HepG2 (cell line): Measurements from ENCODE around the gene LACTBL1.

ENCODE experiments used
- ARHGAP35 ChIP-seq: sonication (generic); formaldehyde crosslinking; IDR thresholded peaks from 2 replicates; pipeline ENCODE4 v1.9.0; 2022; ENCODE audit warnings: mild to moderate bottlenecking, inconsistent platforms, moderate library complexity, missing genetic modification reagents, borderline replicate concordance
- CTCF ChIP-seq: sonication (generic); formaldehyde crosslinking; IDR thresholded peaks from 2 replicates; pipeline ENCODE4 v1.5.0; 2020; ENCODE audit warnings: mild to moderate bottlenecking, missing genetic modification reagents, moderate library complexity
- HNRNPL ChIP-seq: fragments of 200-400 bp; formaldehyde crosslinking; IDR thresholded peaks from 2 replicates; pipeline ENCODE4 v1.6.1; 2017; ENCODE audit warnings: mild to moderate bottlenecking, low read depth, low read length
- NFE2 ChIP-seq: sonication (generic); formaldehyde crosslinking; IDR thresholded peaks from 2 replicates; pipeline ENCODE4 v1.4.0; 2020; ENCODE audit warnings: missing genetic modification reagents
- NFIC ChIP-seq: IDR thresholded peaks from 2 replicates; pipeline ENCODE4 v1.6.1; 2012; ENCODE audit warnings: mild to moderate bottlenecking, low read length, inconsistent platforms
- NR1H2 ChIP-seq: sonication (generic); formaldehyde crosslinking; IDR thresholded peaks from 2 replicates; pipeline ENCODE4 v1.8.1; 2022; ENCODE audit warnings: low read depth, missing genetic modification reagents, borderline replicate concordance
- PCBP1 ChIP-seq: fragments of 200-400 bp; formaldehyde crosslinking; IDR thresholded peaks from 2 replicates; pipeline ENCODE4 v1.6.1; 2017; ENCODE audit warnings: mild to moderate bottlenecking, low read depth, low read length, borderline replicate concordance
- PPARG ChIP-seq: conservative IDR thresholded peaks from 2 replicates; pipeline ENCODE4 v1.6.1; 2016; ENCODE audit warnings: missing biosample characterization, missing genetic modification reagents
- SIN3B ChIP-seq: fragments of 150-350 bp; IDR thresholded peaks from 2 replicates; pipeline ENCODE4 v1.6.1; 2014; ENCODE audit warnings: low read length
- SP1 ChIP-seq, 2 experiments: fragments of 450-650 bp in 1 of 2; sonication (generic) in 1 of 2; formaldehyde crosslinking in 1 of 2; IDR thresholded peaks; 2 replicates each; pipeline versions ENCODE4 v1.4.0 to v1.6.1; 2016 to 2020; ENCODE audit warnings: missing genetic modification reagents in 1 of 2
- TMF1 ChIP-seq: sonication (generic); formaldehyde crosslinking; IDR thresholded peaks from 2 replicates; pipeline ENCODE4 v1.8.1; 2022; ENCODE audit warnings: low read depth, missing genetic modification reagents
- ZNF382 ChIP-seq: sonication (generic); formaldehyde crosslinking; IDR thresholded peaks from 2 replicates; pipeline ENCODE4 v1.5.0; 2020; ENCODE audit warnings: missing genetic modification reagents, mild to moderate bottlenecking, borderline replicate concordance
- ZNF691 ChIP-seq: sonication (generic); formaldehyde crosslinking; IDR thresholded peaks from 2 replicates; pipeline ENCODE4 v1.4.0; 2020; ENCODE audit warnings: missing genetic modification reagents, low read depth, mild to moderate bottlenecking, borderline replicate concordance

- no peak for TF ChIP-seq SIN3B
- no peak for TF ChIP-seq NR1H2 (CRISPR knock-in tag)
- TF ChIP-seq PCBP1, result no peak
- TF ChIP-seq PPARG (CRISPR knock-in tag), result no peak
- no peak for TF ChIP-seq TMF1
- no peak for TF ChIP-seq SP1 (IDR thresholded peaks at IDR 0.05)
- TF ChIP-seq SP1 (CRISPR knock-in tag; IDR thresholded peaks at IDR 0.05), result no peak
- no peak for TF ChIP-seq ARHGAP35 (CRISPR knock-in tag)
- TF ChIP-seq NFE2, result no peak
- TF ChIP-seq ZNF382 (CRISPR knock-in tag), result no peak
- no peak for TF ChIP-seq CTCF (CRISPR knock-in tag)
- no peak for TF ChIP-seq HNRNPL
- no peak for TF ChIP-seq ZNF691 (CRISPR knock-in tag)
- TF ChIP-seq NFIC, result no peak
Measured at GRCh38 chr1:22971611-22972405, 858 bp downstream of the LACTBL1 start.
